K562 treated with DMSO at 1 percent for 24 hours (cell line): ENCODE data around the gene PIP4K2C. TPM values are rescaled to one million over a fixed set of nuclear protein-coding genes. Genes with fewer than 3 reads are reported as not detected.

ENCODE experiments used
- total RNA-seq: library from RNA; unstranded; fragments of 300-600 nt; gene quantifications from 2 replicates; pipeline ENCODE4 v1.2.3, GENCODE V29; 2022; ENCODE audit warnings: low read depth; ENCODE audit not compliant: insufficient read depth

Gene PIP4K2C
- total RNA-seq, result 34.6 and 38.6 TPM in 2 replicates

GRCh38 chr12:57590864-57591781 is at the start of gene PIP4K2C:
PIP4K2C (plus strand) TSS chr12:57591192; CDS start chr12:57591290, 98 bp downstream.

DNA sequence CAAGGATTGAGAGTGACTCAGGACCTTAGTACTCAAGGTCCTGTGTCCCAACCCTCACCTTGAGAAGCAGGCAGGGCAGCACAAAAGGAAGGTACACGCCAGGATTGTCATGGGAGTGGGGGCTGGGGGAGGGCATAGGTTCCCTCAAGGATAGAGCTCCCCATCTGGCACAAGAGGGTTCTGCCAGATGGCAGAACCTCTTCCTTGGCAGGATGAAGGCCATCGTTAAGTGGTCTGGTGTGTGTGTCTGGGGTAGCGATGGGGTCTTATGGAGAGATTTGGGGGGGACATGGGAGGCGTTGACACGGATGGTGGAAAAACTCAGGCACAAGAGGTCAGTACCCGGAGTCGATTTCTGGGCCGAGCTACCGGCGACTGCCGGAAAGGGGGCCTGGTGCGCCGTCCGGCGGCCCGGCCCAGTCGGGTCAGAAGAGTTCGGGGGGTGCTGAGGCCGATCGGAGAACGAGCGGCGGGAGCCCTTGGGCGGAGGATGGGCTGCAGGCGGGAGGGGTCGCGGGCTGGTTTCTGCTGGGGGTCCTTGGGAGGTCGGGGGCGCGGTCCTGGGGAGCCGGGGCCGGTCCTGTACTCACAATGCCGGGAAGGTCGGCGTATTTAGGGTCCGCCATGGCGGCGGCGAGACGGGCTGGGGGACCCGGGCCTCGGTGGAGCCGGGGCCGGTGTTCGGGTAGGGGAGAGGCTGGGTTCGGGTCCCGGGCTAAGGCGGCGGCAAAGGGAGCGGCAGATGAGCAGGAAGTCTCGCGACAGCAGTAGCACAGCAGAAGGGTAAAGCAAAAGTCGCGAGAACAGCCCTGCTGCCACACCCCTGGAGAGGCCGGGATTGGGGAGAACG is 44.3 kb upstream of the PIP4K2C start, which contains the start of gene DCTN2:
TSS of gene DCTN2 (minus strand) at position 755 of the 850 bp plus-strand sequence. CDS start at position 626, 129 bp downstream.

DNA sequence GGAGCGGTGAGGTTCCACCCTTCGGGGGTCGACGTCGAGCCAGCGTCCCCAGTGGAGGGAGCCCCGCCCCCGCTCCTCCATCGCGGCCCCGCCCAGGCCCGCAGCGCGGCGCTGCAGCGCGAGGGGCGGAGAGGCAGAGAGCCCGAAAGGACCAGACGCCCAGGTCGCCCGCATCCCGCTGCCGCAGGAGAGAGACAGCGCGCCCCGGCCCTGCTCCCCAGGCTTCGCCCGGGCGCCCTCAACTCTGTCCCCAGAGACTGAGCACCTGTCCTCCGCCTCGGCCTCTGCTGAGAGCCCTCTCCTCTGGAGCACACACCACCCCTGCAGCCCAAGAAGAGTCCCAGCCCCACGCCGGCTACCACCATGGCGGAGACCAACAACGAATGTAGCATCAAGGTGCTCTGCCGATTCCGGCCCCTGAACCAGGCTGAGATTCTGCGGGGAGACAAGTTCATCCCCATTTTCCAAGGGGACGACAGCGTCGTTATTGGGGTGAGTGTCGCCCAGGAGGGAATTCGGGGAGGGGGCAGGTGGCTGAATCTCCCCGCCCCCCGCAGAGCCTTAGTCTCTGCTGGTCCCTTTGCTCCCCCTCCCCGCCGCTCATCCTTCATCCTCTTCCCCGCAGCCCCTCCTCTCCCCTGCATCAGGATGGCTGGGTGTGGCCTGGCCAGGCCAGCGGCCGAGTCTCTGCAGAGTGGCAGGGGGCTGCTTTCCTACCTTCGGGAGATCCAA is 40.9 kb upstream of the PIP4K2C start, which contains the start of gene KIF5A:
TSS of gene KIF5A (plus strand) at position 136 of the 732 bp plus-strand sequence. CDS start at position 364, 228 bp downstream.

DNA sequence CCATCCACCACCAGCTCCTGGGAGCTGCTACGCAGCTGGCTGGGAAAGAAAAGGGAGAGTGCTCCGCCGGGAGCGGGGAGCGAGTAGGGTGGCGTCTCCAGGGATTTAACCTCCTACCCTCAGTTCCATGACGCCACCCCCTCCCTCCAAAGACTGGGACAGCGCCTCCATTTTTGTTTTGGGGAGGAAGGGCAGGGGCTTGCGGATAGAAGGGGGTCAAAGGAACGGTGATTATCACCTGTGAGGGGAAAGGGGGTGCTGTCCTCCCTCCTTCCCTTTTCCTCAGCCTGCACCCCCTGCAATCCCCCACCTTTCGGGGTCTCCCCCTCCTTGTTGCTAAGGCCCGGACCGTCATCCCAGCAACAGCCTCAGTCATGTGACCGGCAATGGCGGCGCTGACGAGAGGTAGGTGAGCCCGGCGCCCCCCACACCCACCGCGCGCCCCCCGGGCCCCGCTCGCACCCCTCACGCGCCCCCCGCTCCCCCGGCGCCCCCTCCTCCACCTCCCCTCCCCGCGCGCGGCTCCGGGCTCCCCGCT is 13.5 kb downstream of the PIP4K2C start, which contains the start of gene DTX3:
TSS of gene DTX3 (plus strand) at position 371 of the 538 bp plus-strand sequence. CDS start 1,694 bp downstream, outside the sequence.

DNA sequence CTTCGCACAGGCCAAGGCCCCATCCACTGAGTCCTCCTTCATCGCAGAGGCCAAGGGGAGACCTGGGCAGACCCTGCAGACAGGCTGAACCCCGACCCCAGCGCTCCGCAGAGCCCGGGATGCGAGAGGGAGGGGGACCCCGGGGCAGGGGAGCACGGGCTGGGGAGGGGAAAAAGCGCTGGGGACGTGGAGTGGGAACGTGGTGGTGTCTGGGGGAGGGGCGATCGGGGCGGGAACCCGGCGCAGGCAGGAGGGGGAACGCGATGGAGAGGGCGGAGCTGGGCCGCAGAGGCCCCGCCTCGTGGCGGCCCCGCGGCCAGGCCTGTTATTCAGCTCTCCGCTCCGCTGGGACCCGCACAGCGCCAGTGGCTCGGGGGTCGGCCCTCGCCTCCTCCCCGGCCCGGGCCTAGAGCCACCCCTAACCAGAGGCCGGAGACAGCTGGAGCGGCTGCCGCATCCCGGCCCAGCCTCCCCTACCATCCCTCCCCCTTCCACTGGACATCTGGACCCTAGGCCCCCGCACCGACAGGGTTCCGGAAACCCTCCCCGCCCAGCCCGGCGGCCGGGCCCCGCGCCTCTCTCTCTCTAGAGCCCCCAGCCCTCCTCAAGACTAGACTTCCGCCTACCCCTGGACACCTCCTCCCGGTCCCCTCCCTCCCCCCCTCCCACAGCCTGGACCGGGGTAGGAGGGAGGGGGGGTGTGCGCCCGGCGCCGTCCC is 20.3 kb downstream of the PIP4K2C start, which contains the start of gene ARHGEF25:
TSS of gene ARHGEF25 (plus strand) at position 328 of the 719 bp plus-strand sequence. CDS start 460 bp downstream, outside the sequence.

DNA sequence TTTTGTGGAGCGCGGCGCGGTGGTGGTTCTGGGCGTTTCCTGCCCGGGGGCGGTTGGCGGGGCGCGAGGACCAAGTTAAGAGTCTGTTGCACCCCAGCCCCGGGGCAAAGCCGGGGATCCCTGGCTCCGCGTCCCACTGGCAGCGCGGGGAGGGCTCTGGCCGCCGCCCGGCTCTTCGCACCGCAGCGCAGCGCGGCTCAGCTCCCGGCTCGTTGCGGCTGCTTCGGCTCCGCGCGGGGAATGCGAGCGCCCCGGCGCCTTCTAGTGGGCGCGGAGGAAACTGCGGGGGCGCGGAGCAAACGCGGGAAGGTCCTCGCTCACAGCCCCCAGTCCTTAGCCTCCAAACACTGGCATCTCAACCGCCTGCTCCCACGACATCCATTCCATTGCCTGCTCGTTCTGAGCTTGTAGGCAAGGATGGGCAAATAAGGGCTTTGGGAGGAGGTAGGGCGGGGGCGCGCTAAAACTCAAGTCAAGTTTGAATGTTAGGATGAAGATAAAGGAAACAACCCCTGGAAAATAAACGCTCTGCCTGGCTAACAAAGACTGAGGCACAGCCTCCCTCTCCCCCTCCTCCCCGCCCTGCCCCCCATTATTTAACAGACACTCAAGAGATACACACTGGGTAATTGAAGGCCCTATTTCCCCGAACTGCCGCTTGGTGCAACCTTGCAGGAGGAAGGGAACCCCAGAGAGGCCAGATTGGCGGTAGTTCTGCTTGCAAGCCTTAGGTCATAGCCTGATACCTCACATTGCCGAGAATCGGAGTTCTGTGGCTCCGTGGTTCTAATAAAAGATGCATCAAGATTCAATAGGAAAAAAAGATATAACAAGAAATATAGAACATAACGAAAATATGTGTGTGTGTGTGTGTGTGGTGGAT is 42.2 kb downstream of the PIP4K2C start, which contains the start of gene B4GALNT1:
TSS of gene B4GALNT1 (minus strand) at position 244 of the 883 bp plus-strand sequence. CDS start 1,069 bp downstream, outside the sequence.

Other genes with a start within 250 kb of the PIP4K2C start
- 23.0 and 24.6 TPM in 2 replicates for gene R3HDM2, start 160.1 kb upstream of the PIP4K2C start, total RNA-seq
- gene INHBC, start 156.4 kb upstream of the PIP4K2C start, total RNA-seq, result 0.27 and 0.32 TPM in 2 replicates
- 63.1 and 79.5 TPM in 2 replicates for gene INHBE, start 135.9 kb upstream of the PIP4K2C start, total RNA-seq
- 0.80 and 2.3 TPM in 2 replicates for gene GLI1, start 131.4 kb upstream of the PIP4K2C start, total RNA-seq
- gene ARHGAP9, start 111.3 kb upstream of the PIP4K2C start, total RNA-seq, result 7.9 and 8.7 TPM in 2 replicates
- 479 TPM in 2 replicates for gene MARS1, start 103.1 kb upstream of the PIP4K2C start, total RNA-seq
- gene DDIT3, start 70.7 kb upstream of the PIP4K2C start, total RNA-seq, result 196 and 208 TPM in 2 replicates
- gene MBD6, start 68.4 kb upstream of the PIP4K2C start, total RNA-seq, result 26.8 and 32.7 TPM in 2 replicates
- gene DCTN2, start 44.0 kb upstream of the PIP4K2C start, total RNA-seq, result 184 and 186 TPM in 2 replicates
- 11.0 and 12.9 TPM in 2 replicates for gene KIF5A, start 41.1 kb upstream of the PIP4K2C start, total RNA-seq
- gene DTX3, start 13.6 kb downstream of the PIP4K2C start, total RNA-seq, result not detected in 2 replicates
- gene ARHGEF25, start 20.2 kb downstream of the PIP4K2C start, total RNA-seq, result 16.4 and 17.6 TPM in 2 replicates
- gene B4GALNT1, start 42.0 kb downstream of the PIP4K2C start, total RNA-seq, result 67.2 and 69.6 TPM in 2 replicates
- 291 and 302 TPM in 2 replicates for gene OS9, start 102.9 kb downstream of the PIP4K2C start, total RNA-seq
- 0.38 and 0.45 TPM in 2 replicates for gene AGAP2, start 147.6 kb downstream of the PIP4K2C start, total RNA-seq
- 17.6 and 19.4 TPM in 2 replicates for gene TSPAN31, start 153.8 kb downstream of the PIP4K2C start, total RNA-seq
- gene CDK4, start 161.1 kb downstream of the PIP4K2C start, total RNA-seq, result 148 and 150 TPM in 2 replicates
- gene MARCHF9, start 163.9 kb downstream of the PIP4K2C start, total RNA-seq, result 12.7 and 13.9 TPM in 2 replicates
- 1.5 and 1.9 TPM in 2 replicates for gene CYP27B1, start 175.9 kb downstream of the PIP4K2C start, total RNA-seq
- gene METTL1, start 180.9 kb downstream of the PIP4K2C start, total RNA-seq, result 3.0 and 5.5 TPM in 2 replicates
- gene EEF1AKMT3, start 181.4 kb downstream of the PIP4K2C start, total RNA-seq, result 5.8 and 6.3 TPM in 2 replicates
- gene TSFM, start 191.6 kb downstream of the PIP4K2C start, total RNA-seq, result 27.2 and 32.6 TPM in 2 replicates
- gene AVIL, start 227.5 kb downstream of the PIP4K2C start, total RNA-seq, result 0.94 and 2.1 TPM in 2 replicates